ENCODE results near the gene CPLX1. TPM values are rescaled to one million over a fixed set of nuclear protein-coding genes. Genes with fewer than 3 reads are reported as not detected.

Gene CPLX1
- total RNA-seq, 1 experiment from 2014 or later = 3.5 TPM

DNA sequence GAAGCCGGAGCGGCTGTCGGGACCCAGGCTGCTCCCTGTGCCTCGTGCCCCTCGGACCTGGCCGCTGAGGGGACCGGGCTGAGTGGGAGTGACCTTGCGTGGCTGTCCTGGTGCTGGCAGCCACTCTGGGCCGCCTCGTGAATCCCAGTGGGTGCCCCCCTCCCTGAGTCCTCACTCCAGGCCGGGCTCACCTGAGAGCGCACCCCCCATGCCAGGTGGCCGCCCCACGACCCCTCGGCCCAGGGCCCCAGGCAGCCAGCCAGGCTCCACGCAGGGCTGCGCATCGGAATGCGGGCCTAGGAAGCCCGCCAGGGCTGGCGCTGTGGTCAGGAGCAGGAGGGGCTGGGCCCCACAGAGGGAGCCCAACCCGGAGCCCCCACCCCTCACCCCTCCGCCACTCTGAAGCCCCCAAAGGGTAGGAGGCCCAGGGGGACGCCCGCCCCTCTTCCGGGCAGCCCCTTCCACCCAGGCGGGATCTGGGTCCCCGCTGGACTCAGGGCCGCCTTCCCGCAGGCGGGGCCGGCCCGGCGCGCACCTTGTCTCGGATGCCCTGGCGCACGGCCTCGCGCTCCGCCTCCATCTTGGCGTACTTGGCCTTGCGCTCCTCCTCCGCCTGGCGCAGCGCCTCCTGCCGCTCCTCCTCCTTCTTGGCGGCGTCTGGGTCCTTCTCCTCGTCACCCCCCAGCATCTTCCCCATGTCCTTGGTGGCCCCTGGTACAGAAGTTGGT, 33.9 kb downstream of the CPLX1 start:
- ChIA-PET CTCF (interaction anchor here (3.3 kb wide), 1 partner anchor 10 kb away, joined by 19 read pairs; no protein-coding TSS in a partner anchor), POLR2A (no interaction called here)
- Mint-ChIP-seq H3K4me3 (no peak overlapping the region), H3K9me3 (no peaks in the 10 kb centered on the region), H3K27ac (no peak overlapping the region), H3K4me1 (peaks cover 26% of the 10 kb centered on the region), H3K36me3 (no peaks in the 10 kb centered on the region), H3K27me3 (ENCODE audit: low read depth) (peaks cover 71% of the 10 kb centered on the region)
- ATAC-seq (peak; percentile 57), DNase-seq (ENCODE audit: low spot score) (peak; percentile 69)
- TF ChIP-seq, protein P1, sequence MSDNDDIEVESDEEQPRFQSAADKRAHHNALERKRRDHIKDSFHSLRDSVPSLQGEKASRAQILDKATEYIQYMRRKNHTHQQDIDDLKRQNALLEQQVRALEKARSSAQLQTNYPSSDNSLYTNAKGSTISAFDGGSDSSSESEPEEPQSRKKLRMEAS (CRISPR knock-in tag; IDR thresholded peaks at IDR 0.05) = peak; percentile 31; the same call in 1 of the 2 replicates
- TF ChIP-seq, protein P2, sequence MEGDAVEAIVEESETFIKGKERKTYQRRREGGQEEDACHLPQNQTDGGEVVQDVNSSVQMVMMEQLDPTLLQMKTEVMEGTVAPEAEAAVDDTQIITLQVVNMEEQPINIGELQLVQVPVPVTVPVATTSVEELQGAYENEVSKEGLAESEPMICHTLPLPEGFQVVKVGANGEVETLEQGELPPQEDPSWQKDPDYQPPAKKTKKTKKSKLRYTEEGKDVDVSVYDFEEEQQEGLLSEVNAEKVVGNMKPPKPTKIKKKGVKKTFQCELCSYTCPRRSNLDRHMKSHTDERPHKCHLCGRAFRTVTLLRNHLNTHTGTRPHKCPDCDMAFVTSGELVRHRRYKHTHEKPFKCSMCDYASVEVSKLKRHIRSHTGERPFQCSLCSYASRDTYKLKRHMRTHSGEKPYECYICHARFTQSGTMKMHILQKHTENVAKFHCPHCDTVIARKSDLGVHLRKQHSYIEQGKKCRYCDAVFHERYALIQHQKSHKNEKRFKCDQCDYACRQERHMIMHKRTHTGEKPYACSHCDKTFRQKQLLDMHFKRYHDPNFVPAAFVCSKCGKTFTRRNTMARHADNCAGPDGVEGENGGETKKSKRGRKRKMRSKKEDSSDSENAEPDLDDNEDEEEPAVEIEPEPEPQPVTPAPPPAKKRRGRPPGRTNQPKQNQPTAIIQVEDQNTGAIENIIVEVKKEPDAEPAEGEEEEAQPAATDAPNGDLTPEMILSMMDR (IDR thresholded peaks at IDR 0.05) = no peak
- TF ChIP-seq SMAD3 (CRISPR knock-in tag; IDR thresholded peaks at IDR 0.05; ENCODE audit: borderline replicate concordance) = no peak
- TF ChIP-seq, protein P3, sequence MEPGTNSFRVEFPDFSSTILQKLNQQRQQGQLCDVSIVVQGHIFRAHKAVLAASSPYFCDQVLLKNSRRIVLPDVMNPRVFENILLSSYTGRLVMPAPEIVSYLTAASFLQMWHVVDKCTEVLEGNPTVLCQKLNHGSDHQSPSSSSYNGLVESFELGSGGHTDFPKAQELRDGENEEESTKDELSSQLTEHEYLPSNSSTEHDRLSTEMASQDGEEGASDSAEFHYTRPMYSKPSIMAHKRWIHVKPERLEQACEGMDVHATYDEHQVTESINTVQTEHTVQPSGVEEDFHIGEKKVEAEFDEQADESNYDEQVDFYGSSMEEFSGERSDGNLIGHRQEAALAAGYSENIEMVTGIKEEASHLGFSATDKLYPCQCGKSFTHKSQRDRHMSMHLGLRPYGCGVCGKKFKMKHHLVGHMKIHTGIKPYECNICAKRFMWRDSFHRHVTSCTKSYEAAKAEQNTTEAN (CRISPR knock-in tag; IDR thresholded peaks at IDR 0.05) = no peak
- TF ChIP-seq, protein P4, sequence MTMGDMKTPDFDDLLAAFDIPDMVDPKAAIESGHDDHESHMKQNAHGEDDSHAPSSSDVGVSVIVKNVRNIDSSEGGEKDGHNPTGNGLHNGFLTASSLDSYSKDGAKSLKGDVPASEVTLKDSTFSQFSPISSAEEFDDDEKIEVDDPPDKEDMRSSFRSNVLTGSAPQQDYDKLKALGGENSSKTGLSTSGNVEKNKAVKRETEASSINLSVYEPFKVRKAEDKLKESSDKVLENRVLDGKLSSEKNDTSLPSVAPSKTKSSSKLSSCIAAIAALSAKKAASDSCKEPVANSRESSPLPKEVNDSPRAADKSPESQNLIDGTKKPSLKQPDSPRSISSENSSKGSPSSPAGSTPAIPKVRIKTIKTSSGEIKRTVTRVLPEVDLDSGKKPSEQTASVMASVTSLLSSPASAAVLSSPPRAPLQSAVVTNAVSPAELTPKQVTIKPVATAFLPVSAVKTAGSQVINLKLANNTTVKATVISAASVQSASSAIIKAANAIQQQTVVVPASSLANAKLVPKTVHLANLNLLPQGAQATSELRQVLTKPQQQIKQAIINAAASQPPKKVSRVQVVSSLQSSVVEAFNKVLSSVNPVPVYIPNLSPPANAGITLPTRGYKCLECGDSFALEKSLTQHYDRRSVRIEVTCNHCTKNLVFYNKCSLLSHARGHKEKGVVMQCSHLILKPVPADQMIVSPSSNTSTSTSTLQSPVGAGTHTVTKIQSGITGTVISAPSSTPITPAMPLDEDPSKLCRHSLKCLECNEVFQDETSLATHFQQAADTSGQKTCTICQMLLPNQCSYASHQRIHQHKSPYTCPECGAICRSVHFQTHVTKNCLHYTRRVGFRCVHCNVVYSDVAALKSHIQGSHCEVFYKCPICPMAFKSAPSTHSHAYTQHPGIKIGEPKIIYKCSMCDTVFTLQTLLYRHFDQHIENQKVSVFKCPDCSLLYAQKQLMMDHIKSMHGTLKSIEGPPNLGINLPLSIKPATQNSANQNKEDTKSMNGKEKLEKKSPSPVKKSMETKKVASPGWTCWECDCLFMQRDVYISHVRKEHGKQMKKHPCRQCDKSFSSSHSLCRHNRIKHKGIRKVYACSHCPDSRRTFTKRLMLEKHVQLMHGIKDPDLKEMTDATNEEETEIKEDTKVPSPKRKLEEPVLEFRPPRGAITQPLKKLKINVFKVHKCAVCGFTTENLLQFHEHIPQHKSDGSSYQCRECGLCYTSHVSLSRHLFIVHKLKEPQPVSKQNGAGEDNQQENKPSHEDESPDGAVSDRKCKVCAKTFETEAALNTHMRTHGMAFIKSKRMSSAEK (CRISPR knock-in tag; IDR thresholded peaks at IDR 0.05; ENCODE audit: borderline replicate concordance) = no peak

DNA sequence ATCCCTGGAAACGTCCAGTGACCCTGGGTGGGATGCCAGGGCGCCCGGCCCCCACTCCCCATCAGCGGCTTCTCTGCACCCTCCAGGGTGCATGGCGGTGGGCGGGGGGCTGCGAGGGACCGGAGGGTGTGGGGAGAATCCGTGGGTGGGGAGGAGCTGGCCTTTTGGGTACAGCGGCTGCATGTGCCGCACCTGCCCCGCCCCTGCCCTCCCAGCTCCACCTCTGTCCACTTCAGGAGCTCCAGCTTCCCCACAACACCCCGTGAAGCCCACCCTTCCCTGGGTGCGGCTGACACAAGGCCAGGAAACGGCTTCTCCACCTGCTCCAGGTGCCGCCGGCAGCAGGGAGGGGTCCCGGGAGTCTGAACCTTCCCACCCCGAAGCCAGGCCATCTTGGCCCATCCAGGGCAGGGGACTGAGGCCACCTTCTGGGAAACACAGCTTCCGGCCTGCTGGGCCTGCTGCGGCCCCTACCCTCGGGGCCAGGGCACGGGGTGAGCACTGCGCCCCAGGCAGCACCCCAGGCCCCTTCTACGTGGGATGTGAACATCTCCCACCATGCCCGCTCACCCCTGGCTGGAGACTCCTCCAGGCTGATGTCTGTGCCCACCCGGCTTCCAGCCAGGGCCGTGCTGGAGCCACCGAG, 34.6 kb downstream of the CPLX1 start:
- TF ChIP-seq, protein P3 (CRISPR knock-in tag; IDR thresholded peaks at IDR 0.05) = no peak
- TF ChIP-seq, protein P5, sequence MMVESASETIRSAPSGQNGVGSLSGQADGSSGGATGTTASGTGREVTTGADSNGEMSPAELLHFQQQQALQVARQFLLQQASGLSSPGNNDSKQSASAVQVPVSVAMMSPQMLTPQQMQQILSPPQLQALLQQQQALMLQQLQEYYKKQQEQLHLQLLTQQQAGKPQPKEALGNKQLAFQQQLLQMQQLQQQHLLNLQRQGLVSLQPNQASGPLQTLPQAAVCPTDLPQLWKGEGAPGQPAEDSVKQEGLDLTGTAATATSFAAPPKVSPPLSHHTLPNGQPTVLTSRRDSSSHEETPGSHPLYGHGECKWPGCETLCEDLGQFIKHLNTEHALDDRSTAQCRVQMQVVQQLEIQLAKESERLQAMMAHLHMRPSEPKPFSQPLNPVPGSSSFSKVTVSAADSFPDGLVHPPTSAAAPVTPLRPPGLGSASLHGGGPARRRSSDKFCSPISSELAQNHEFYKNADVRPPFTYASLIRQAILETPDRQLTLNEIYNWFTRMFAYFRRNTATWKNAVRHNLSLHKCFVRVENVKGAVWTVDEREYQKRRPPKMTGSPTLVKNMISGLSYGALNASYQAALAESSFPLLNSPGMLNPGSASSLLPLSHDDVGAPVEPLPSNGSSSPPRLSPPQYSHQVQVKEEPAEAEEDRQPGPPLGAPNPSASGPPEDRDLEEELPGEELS (CRISPR knock-in tag; IDR thresholded peaks at IDR 0.05) = no peak
- TF ChIP-seq, protein P6, sequence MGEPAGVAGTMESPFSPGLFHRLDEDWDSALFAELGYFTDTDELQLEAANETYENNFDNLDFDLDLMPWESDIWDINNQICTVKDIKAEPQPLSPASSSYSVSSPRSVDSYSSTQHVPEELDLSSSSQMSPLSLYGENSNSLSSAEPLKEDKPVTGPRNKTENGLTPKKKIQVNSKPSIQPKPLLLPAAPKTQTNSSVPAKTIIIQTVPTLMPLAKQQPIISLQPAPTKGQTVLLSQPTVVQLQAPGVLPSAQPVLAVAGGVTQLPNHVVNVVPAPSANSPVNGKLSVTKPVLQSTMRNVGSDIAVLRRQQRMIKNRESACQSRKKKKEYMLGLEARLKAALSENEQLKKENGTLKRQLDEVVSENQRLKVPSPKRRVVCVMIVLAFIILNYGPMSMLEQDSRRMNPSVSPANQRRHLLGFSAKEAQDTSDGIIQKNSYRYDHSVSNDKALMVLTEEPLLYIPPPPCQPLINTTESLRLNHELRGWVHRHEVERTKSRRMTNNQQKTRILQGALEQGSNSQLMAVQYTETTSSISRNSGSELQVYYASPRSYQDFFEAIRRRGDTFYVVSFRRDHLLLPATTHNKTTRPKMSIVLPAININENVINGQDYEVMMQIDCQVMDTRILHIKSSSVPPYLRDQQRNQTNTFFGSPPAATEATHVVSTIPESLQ (CRISPR knock-in tag; IDR thresholded peaks at IDR 0.05) = no peak
- TF ChIP-seq FOXP1 (CRISPR knock-in tag; IDR thresholded peaks at IDR 0.05; ENCODE audit: borderline replicate concordance) (no peak), CREM (CRISPR knock-in tag; IDR thresholded peaks at IDR 0.05) (no peak), SP1 (CRISPR knock-in tag; conservative IDR thresholded peaks at IDR 0.05) (no peak), NR1H2 (CRISPR knock-in tag; IDR thresholded peaks at IDR 0.05) (no peak), ZNF317 (CRISPR knock-in tag; IDR thresholded peaks at IDR 0.05; ENCODE audit: borderline replicate concordance, low read depth) (no peak), TEAD1 (CRISPR knock-in tag; IDR thresholded peaks at IDR 0.05) (no peak)
- TF ChIP-seq, protein P7, sequence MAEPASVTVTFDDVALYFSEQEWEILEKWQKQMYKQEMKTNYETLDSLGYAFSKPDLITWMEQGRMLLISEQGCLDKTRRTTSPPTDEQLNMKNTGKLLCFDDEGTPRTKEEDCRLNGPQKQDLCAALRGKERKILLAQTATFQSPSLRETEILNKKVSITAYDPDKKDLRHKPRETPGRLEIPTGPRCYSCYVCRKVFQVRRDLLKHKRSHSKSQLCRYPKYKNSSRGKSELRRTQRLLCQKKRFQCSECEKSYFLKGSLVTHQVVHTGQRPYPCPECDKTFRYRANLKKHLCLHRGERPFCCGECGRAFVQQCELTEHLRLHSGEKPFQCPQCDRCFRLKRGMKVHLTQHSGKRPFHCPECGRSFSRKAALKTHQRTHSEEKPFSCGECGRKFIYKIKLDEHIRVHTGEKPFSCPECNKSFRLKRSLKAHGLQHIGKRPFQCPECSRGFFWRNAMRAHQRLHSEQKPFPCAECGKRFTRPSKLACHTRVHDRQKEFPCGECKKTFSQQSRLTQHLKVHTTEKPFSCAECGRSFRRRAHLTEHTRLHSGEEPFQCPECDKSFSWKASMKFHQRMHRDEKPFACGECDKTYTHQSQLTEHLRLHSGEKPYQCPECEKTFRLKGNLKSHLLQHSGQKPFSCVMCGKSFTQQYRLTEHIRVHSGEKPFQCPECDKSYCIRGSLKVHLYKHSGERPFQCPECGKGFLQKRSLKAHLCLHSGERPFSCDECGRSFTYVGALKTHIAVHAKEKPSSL (CRISPR knock-in tag; conservative IDR thresholded peaks at IDR 0.05) = no peak
- TF ChIP-seq, protein P8, sequence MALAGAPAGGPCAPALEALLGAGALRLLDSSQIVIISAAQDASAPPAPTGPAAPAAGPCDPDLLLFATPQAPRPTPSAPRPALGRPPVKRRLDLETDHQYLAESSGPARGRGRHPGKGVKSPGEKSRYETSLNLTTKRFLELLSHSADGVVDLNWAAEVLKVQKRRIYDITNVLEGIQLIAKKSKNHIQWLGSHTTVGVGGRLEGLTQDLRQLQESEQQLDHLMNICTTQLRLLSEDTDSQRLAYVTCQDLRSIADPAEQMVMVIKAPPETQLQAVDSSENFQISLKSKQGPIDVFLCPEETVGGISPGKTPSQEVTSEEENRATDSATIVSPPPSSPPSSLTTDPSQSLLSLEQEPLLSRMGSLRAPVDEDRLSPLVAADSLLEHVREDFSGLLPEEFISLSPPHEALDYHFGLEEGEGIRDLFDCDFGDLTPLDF (CRISPR knock-in tag; IDR thresholded peaks at IDR 0.05) = no peak
- no peaks in the 10 kb centered on the region for H3K9me3 Mint-ChIP-seq
- H3K36me3 Mint-ChIP-seq = no peaks in the 10 kb centered on the region
- no peak for DNase-seq (ENCODE audit: low spot score)
- H3K27me3 Mint-ChIP-seq (ENCODE audit: low read depth) = peaks cover 67% of the 10 kb centered on the region
- ATAC-seq = no peak
- no peak overlapping the region for H3K27ac Mint-ChIP-seq
- H3K4me3 Mint-ChIP-seq = no peak overlapping the region
- ChIA-PET CTCF (no interaction called here), POLR2A (no interaction called here)
- H3K4me1 Mint-ChIP-seq = peaks cover 26% of the 10 kb centered on the region
